Suprapubic skin (tissue), 2 donors: ENCODE results near the gene GCNT1.

ENCODE experiments used
- EP300 ChIP-seq: sonication (generic); formaldehyde crosslinking; IDR thresholded peaks from one replicate; pipeline ENCODE4 v1.6.1; 2017; ENCODE audit warnings: antibody characterized with exemption
- POLR2A ChIP-seq, 2 donors: fragments of 450-650 bp; IDR thresholded peaks; one replicate each; pipeline ENCODE4 v1.6.1; 2017; ENCODE audit warnings: antibody characterized with exemption in 2 of 2, mild to moderate bottlenecking in 2 of 2, moderate library complexity in 2 of 2

- TF ChIP-seq EP300 (no peak), POLR2A (IDR thresholded peaks at IDR 0.05) (no peak)
Observed at GRCh38 chr9:76433836-76434235, 25.1 kb upstream of the GCNT1 start.
